GM04503 (cell line): ENCODE data around the gene ASXL1.

Source experiments
- DNase-seq: peaks from one replicate; pipeline ENCODE4 v3.0.0-alpha.2; 2012; ENCODE audit warnings: low read depth

The ASXL1 gene

GRCh38 chr20:32481311-32482142 lies 123.4 kb downstream of the ASXL1 start:
- no peak for DNase-seq

- no peak for DNase-seq
These were observed 124.0 kb downstream of the ASXL1 start for GRCh38 chr20:32482143-32482441.

- DNase-seq = no peak
These were observed 124.5 kb downstream of the ASXL1 start for GRCh38 chr20:32482442-32483261.

- no peak for DNase-seq
These were observed 125.5 kb downstream of the ASXL1 start for GRCh38 chr20:32483351-32484224.

GRCh38 chr20:32484225-32484957 lies 126.3 kb downstream of the ASXL1 start:
- no peak for DNase-seq

- DNase-seq = peak; percentile 63
These were observed 127.0 kb downstream of the ASXL1 start for GRCh38 chr20:32484958-32485769.

- DNase-seq = no peak
These were observed 127.8 kb downstream of the ASXL1 start for GRCh38 chr20:32485770-32486478.

GRCh38 chr20:32487381-32487780 lies 129.2 kb downstream of the ASXL1 start:
- DNase-seq = no peak

- DNase-seq = no peak
These were observed 130.1 kb downstream of the ASXL1 start for GRCh38 chr20:32488066-32488838.
